SKM-1 (cell line): Measurements from ENCODE around the gene DNAJB14.

Experiments
- DNase-seq: peaks from one replicate; lab custom pipeline; 2025; ENCODE audit not compliant: unreplicated experiment; lab: John Stamatoyannopoulos, UW

DNAJB14 gene

GRCh38 chr4:99945718-99946355 lies 581 bp downstream of the DNAJB14 start:
- no peak for DNase-seq

- DNase-seq: no peak
Observed at GRCh38 chr4:99943904-99944437, 2.4 kb downstream of the DNAJB14 start.

- no peak for DNase-seq
Observed at GRCh38 chr4:99938243-99938753, 8.1 kb downstream of the DNAJB14 start.

- no peak for DNase-seq
Observed at GRCh38 chr4:99934891-99935290, 11.5 kb downstream of the DNAJB14 start.

- DNase-seq: no peak
Observed at GRCh38 chr4:99927566-99927965, 18.9 kb downstream of the DNAJB14 start.

- DNase-seq: no peak
Observed at GRCh38 chr4:99921174-99921573, 25.2 kb downstream of the DNAJB14 start.

- DNase-seq: no peak
Observed at GRCh38 chr4:99918656-99919055, 27.8 kb downstream of the DNAJB14 start.

GRCh38 chr4:99917575-99917974 lies 28.8 kb downstream of the DNAJB14 start:
- no peak for DNase-seq

GRCh38 chr4:99915449-99915848 lies 31.0 kb downstream of the DNAJB14 start:
- no peak for DNase-seq

- DNase-seq: no peak
Observed at GRCh38 chr4:99894998-99895397, 51.4 kb downstream of the DNAJB14 start.

GRCh38 chr4:99894161-99894997 lies 52.0 kb downstream of the DNAJB14 start, which contains the start of gene LAMTOR3:
Gene LAMTOR3 (minus strand): TSS chr4:99894427. CDS start chr4:99893963, 464 bp downstream.
- peak; percentile 89 for DNase-seq

GRCh38 chr4:99893839-99894160 lies 52.6 kb downstream of the DNAJB14 start:
- no peak for DNase-seq

GRCh38 chr4:99893029-99893428 lies 53.4 kb downstream of the DNAJB14 start:
- no peak for DNase-seq

GRCh38 chr4:99891351-99891750 lies 55.1 kb downstream of the DNAJB14 start:
- no peak for DNase-seq

GRCh38 chr4:99887837-99888236 lies 58.6 kb downstream of the DNAJB14 start:
- no peak for DNase-seq

- no peak for DNase-seq
Observed at GRCh38 chr4:99886146-99886545, 60.3 kb downstream of the DNAJB14 start.

GRCh38 chr4:99885687-99886086 lies 60.7 kb downstream of the DNAJB14 start:
- DNase-seq: no peak

- DNase-seq: no peak
Observed at GRCh38 chr4:99885063-99885664, 61.3 kb downstream of the DNAJB14 start.

- DNase-seq: no peak
Observed at GRCh38 chr4:99879458-99879857, 67.0 kb downstream of the DNAJB14 start.

- DNase-seq: no peak
Observed at GRCh38 chr4:99878604-99879003, 67.8 kb downstream of the DNAJB14 start.

GRCh38 chr4:99876946-99877345 lies 69.5 kb downstream of the DNAJB14 start:
- no peak for DNase-seq

GRCh38 chr4:99875071-99875470 lies 71.3 kb downstream of the DNAJB14 start:
- no peak for DNase-seq
